Gastrocnemius medialis (tissue), 4 donors: ENCODE data around the gene NFKB2. TPM values are rescaled to one million over a fixed set of nuclear protein-coding genes. Genes with fewer than 3 reads are reported as not detected.

ENCODE experiments used
- ATAC-seq, 2 donors: fragments of 150-250 bp; one replicate each; pipeline ENCODE4 v1.9.1; 2016
- DNase-seq, 2 donors: peaks; one replicate each; pipeline ENCODE4 v3.0.0-alpha.2; 2019
- H3K27ac ChIP-seq, 4 donors: fragments of 200-600 bp; sonication (generic); 1 replicate in 1 of 4; 2 replicates in 3 of 4; pipeline ENCODE4 v1.5.1; 2016 to 2018; ENCODE audit warnings: mild to moderate bottlenecking in 2 of 4, moderate library complexity in 1 of 4
- H3K27me3 ChIP-seq, 3 donors: fragments of 200-600 bp; sonication (generic) in 2 of 3; 1 replicate in 1 of 3; 2 replicates in 2 of 3; pipeline versions ENCODE4 v1.5.1 to v1.6.0; 2016 to 2019; ENCODE audit warnings: mild to moderate bottlenecking in 1 of 3, moderate library complexity in 1 of 3
- H3K36me3 ChIP-seq, 2 donors: fragments of 200-600 bp; sonication (generic) in 1 of 2; one replicate each; pipeline ENCODE4 v1.5.1; 2017 to 2018
- H3K4me1 ChIP-seq, 2 donors: fragments of 200-600 bp; sonication (generic) in 1 of 2; one replicate each; pipeline ENCODE4 v1.5.1; 2016 to 2017; ENCODE audit warnings: mild to moderate bottlenecking in 2 of 2
- H3K4me3 ChIP-seq, 4 donors: fragments of 200-600 bp; sonication (generic) in 3 of 4; 1 replicate in 1 of 4; 2 replicates in 3 of 4; pipeline ENCODE4 v1.5.1; 2016 to 2019; ENCODE audit warnings: mild to moderate bottlenecking in 2 of 4
- H3K9me3 ChIP-seq, 3 donors: fragments of 200-600 bp; sonication (generic) in 2 of 3; 1 replicate in 1 of 3; 2 replicates in 2 of 3; pipeline ENCODE4 v1.5.1; 2016 to 2019
- CTCF ChIP-seq, 5 experiments: fragments of 450-650 bp in 3 of 5; fragments of 200-600 bp in 2 of 5; sonication (generic) in 2 of 5; IDR thresholded peaks in 4 of 5; conservative IDR thresholded peaks in 1 of 5; 1 replicate in 4 of 5; 2 replicates in 1 of 5; pipeline ENCODE4 v1.5.1; 2016 to 2019; ENCODE audit warnings: antibody characterized with exemption in 5 of 5, mild to moderate bottlenecking in 3 of 5, moderate library complexity in 3 of 5
- POLR2A ChIP-seq, 2 donors: fragments of 450-650 bp; IDR thresholded peaks; one replicate each; pipeline ENCODE4 v1.6.1; 2017; ENCODE audit warnings: antibody characterized with exemption in 2 of 2, mild to moderate bottlenecking in 2 of 2, moderate library complexity in 2 of 2
- in situ Hi-C, 4 donors: fragments of 200-750 bp; cut with MboI; loops; one replicate each; pipeline versions ENCODE4 v1.15.0 to v1.8.0; 2017; ENCODE audit warnings: low sequenced_read_pairs in 4 of 4
- intact Hi-C: fragments of 100-400 bp; cut with DNase I; formaldehyde crosslinking; loops from one replicate; pipeline ENCODE4 v1.15.1; 2023; ENCODE audit warnings: low total_unique reads
- total RNA-seq, 4 donors: library from RNA; depleted of rRNA; stranded (reverse); fragments of >200 nt; gene quantifications; one replicate each; pipeline versions ENCODE4 v1.1.0 to v1.2.3, GENCODE V29; 2016

Gene NFKB2
- total RNA-seq, 4 donors from 2014 or later: 8.6 to 17.3 (median 12.8) TPM

DNA sequence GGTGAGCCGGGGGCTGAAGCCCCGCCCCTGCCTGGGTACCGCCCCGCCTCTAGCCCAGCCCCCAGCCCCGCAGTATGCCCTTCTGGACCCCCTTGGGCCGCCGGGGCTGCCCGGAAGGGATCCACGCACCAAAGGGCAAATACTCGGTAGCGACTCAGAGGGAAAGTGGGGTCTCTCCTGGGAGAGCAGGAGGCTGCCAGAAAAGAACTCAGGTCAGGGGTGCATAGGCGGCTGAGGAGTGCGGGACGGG is 25.9 kb downstream of the NFKB2 start:
- Histone ChIP-seq H3K4me3 (peak overlapping the region; percentile 82 to 92 (median 87)), H3K27ac (peak overlapping the region; percentile 85 to 97 (median 94)), H3K36me3 (no peaks in the 10 kb centered on the region), H3K9me3 (no peaks in the 10 kb centered on the region), H3K4me1 (peaks cover 27 to 30% of the 10 kb centered on the region in 2 donors), H3K27me3 (peaks cover 17 to 25% (median 19%) of the 10 kb centered on the region in 3 donors)
- in situ Hi-C loops: no loop called here
- no peak for DNase-seq
- ATAC-seq: no peak
- TF ChIP-seq CTCF (IDR thresholded peaks at IDR 0.05 in 4 of 5, conservative IDR thresholded peaks at IDR 0.05 in 1 of 5): no peak
- TF ChIP-seq POLR2A (IDR thresholded peaks at IDR 0.05): no peak
- intact Hi-C loops: loop anchor here (1.0 to 5.0 kb wide), 4 partner anchors 11 to 82 kb away; partner anchors contain the start of genes CUEDC2 and SUFU

- ATAC-seq (peak; percentile 5 to 15), DNase-seq (peak in 1 of 2 donors; percentile 53)
- H3K9me3 ChIP-seq: no peaks in the 10 kb centered on the region
- TF ChIP-seq POLR2A (IDR thresholded peaks at IDR 0.05) (peak in 1 of 2 donors; percentile 29), CTCF (IDR thresholded peaks at IDR 0.05 in 4 of 5, conservative IDR thresholded peaks at IDR 0.05 in 1 of 5) (no peak)
- peaks cover 27 to 30% of the 10 kb centered on the region in 2 donors for H3K4me1 ChIP-seq
- peak overlapping the region; percentile 82 to 92 (median 87) for H3K4me3 ChIP-seq
- in situ Hi-C loops: no loop called here
- peaks cover 13 to 20% (median 14%) of the 10 kb centered on the region in 3 donors for H3K27me3 ChIP-seq
- no peaks in the 10 kb centered on the region for H3K36me3 ChIP-seq
- peak overlapping the region; percentile 85 to 97 (median 94) for H3K27ac ChIP-seq
- intact Hi-C loops: loop anchor here (1.0 to 5.0 kb wide), 5 partner anchors 10 to 81 kb away; partner anchors contain the start of genes CUEDC2 and SUFU
Observed at GRCh38 chr10:102421757-102422512, 26.4 kb downstream of the NFKB2 start.

DNA sequence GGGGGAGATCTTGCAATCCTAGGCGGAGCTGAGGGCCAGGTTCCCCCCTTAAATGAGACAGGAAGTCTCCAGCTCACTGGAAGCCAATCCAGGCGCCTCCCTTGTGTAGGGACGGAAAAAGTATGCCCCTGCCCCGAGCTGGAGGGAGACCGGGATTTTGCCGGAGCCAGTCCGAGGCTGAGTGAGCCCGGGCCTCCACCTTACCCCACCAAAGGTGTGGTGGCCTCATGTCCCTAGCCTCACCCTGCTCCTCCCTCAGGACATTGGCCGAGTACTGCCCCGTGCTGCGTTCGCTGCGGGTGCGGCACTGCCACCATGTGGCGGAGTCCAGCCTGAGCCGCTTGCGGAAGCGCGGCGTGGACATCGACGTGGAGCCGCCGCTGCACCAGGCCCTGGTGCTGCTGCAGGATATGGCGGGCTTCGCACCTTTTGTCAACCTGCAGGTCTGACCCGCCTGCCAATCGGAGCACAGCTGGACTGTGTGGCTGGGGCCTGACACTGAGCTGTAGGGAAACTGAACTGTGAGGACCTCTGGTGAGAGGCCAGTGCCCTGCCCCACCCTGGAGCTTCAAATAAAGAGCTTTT is 27.1 kb downstream of the NFKB2 start:
- Histone ChIP-seq H3K27me3 (peaks cover 7 to 14% (median 10%) of the 10 kb centered on the region in 3 donors), H3K4me3 (peak overlapping the region; percentile 82 to 92 (median 87)), H3K4me1 (peaks cover 27 to 30% of the 10 kb centered on the region in 2 donors), H3K9me3 (no peaks in the 10 kb centered on the region), H3K27ac (peak overlapping the region; percentile 85 to 97 (median 94)), H3K36me3 (no peaks in the 10 kb centered on the region)
- in situ Hi-C loops (no loop called here), intact Hi-C loops (loop anchor here (1.0 to 5.0 kb wide), 2 partner anchors 28 to 55 kb away; no protein-coding TSS in a partner anchor)
- TF ChIP-seq CTCF (IDR thresholded peaks at IDR 0.05 in 4 of 5, conservative IDR thresholded peaks at IDR 0.05 in 1 of 5) (peak; percentile 66 to 87 (median 83)), POLR2A (IDR thresholded peaks at IDR 0.05) (no peak)
- ATAC-seq: peak; percentile 43
- DNase-seq: peak; percentile 68 to 81

- Histone ChIP-seq H3K4me3 (peak overlapping the region in 1 of 4 donors; percentile 87), H3K36me3 (no peaks in the 10 kb centered on the region), H3K9me3 (no peaks in the 10 kb centered on the region), H3K4me1 (peaks cover 27 to 30% of the 10 kb centered on the region in 2 donors), H3K27me3 (peaks cover 0 to 6% (median 5%) of the 10 kb centered on the region in 3 donors), H3K27ac (peak overlapping the region in 1 of 4 donors; percentile 93)
- no peak for ATAC-seq
- in situ Hi-C loops: no loop called here
- intact Hi-C loops: loop anchor here (5.0 kb wide), 1 partner anchor 54 kb away; no protein-coding TSS in a partner anchor
- TF ChIP-seq POLR2A (IDR thresholded peaks at IDR 0.05) (no peak), CTCF (IDR thresholded peaks at IDR 0.05 in 4 of 5, conservative IDR thresholded peaks at IDR 0.05 in 1 of 5) (no peak)
- no peak for DNase-seq
Observed at GRCh38 chr10:102423372-102423968, 28.0 kb downstream of the NFKB2 start.
